ENCODE measurements around the gene ZNF584.
"Not testable (repeated sequence)": the region's sequence is repeated elsewhere in the genome, so short reads cannot be mapped to it uniquely, and the experiment has no call there.

The ZNF584 gene

GRCh38 chr19:58403920-58404478 is 4.5 kb upstream of the ZNF584 start:
- not testable (repeated sequence) for DNase-seq (ENCODE audit: low spot score)

DNA sequence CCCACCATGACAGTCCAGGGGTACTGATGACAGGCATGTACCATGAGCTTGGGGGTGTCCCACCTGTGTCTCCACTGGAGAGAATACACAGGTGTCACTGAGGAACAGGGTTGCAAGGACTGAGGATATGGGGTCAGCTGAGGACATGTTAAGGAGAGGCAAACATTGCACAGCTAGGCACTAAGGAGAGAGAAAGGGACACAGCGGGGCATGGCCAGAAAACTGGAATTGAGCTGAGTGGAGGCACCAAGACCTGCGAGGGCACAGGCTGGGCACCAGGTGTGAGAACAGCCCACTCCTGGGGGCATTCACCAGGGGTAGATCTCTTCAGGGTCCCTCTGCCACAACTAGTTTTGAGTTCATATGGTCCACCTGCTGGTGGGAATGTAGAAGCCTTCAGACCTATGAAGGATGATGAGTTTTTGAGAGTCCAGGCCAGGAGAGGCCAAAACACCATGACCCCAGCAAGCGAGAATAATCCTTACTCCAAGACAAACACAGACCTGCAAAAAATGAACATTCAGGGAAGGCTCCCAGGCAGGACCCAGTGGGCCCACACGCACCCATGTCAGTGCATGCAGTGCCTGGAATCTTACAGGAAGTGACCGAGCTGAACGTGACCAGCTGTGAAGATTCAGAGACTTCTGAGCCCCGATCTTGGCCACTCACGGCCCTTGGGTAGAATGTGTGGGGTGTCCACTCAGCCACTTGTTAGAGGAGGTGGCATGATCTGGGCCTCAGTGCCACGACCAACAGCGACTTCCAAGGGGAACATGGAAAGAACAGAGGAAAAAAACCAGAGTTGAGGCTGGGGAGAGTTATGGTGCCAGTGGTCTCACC is 1.4 kb upstream of the ZNF584 start:
- DNase-seq (ENCODE audit: low spot score), result no peak

DNA sequence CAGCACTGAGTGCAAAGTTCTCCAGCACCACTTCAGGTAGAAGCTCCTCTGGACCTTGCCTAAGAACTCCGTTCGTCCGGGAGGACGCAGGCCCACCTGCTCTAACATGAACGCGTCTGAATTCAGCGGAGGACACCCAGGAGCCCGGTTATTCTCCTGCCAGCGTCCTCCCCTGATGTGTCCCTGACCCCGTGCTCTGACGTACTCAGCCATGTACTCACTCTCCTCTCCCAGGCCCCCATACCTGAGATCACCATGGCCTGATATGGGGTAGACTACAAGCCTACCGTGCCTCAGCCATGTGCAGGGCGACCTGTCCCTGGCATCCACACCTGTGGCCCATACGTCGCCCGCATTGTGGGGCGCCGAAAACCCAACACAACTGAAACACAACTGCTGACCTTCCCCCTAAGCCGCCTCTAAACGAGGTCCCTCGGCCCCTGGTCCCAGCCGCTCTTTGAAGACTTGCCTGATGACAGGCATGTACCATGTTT is 744 bp upstream of the ZNF584 start:
- DNase-seq (ENCODE audit: low spot score), result no peak

GRCh38 chr19:58409010-58409790 is 751 bp downstream of the ZNF584 start:
- no peak for DNase-seq (ENCODE audit: low spot score)

- no peak for DNase-seq (ENCODE audit: low spot score)
Measured at GRCh38 chr19:58416604-58417003, 8.2 kb downstream of the ZNF584 start.

GRCh38 chr19:58417071-58417470 is 8.6 kb downstream of the ZNF584 start:
- no peak for DNase-seq (ENCODE audit: low spot score)

DNA sequence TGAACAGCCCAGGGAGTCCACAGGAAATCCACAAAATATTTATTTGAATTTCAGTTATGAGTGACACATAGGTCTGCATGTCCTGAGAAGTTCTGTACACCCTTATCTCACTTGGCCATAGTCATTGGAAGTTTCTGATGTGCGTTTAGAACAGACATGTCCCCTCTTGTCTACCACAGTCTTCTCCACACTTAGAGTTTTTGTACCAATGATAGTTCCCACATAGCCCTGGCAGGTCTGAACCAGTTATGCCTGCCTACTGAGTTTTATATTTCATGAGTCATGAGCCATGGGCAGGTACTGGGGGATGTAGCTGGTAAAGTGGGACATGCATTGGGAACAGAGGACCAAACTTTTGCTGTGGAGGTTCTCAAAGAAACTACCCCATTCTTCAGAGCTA is 20.2 kb downstream of the ZNF584 start:
- no peak for DNase-seq (ENCODE audit: low spot score)

GRCh38 chr19:58429745-58430144 is 21.3 kb downstream of the ZNF584 start:
- no peak for DNase-seq (ENCODE audit: low spot score)

DNA sequence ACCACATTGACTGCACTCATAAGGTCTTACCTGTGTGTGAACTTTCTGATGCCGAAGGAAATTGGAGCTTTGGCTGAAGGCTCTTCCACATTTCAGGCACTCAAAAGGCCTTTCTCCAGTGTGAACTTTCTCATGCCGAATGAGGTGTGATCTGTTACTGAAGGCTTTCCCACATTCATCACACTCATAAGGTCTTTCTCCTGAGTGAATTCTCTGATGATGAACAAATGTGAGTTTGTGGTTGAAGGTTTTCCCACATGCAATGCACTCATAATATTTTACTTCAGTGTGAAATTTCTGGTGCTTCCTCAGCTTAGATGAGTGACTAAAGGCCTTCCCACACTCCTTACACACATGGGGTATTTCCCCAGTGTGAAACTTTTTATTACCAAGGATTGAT is 25.8 kb downstream of the ZNF584 start:
- no peak for DNase-seq (ENCODE audit: low spot score)

- peak; percentile 99 for DNase-seq (ENCODE audit: low spot score)
Measured at GRCh38 chr19:58439576-58440554, 31.4 kb downstream of the ZNF584 start, which contains the start of gene ZNF132. TSS of gene ZNF132 (minus strand) at chr19:58440153. CDS start at chr19:58439821, 332 bp downstream.

DNA sequence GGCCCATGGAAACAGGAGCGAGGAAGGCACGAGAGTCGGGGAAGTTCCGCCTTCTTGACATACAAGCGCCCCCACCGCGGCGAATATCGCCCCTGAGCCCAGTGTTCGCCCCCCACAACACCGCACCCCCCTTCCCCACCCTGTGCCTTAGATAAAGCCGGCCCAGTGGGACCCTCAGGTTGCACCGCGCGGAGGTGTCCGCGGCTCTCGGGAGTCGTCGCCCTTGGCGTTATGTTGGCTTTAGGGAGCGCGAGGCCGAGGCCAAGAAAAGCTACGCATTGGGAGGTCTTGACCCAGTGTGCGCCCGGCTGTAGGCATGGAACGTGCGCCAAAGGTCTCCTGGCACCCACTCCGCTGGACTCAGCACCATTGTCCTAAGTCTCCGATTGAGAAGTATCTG is 32.1 kb downstream of the ZNF584 start:
- no peak for DNase-seq (ENCODE audit: low spot score)

DNA sequence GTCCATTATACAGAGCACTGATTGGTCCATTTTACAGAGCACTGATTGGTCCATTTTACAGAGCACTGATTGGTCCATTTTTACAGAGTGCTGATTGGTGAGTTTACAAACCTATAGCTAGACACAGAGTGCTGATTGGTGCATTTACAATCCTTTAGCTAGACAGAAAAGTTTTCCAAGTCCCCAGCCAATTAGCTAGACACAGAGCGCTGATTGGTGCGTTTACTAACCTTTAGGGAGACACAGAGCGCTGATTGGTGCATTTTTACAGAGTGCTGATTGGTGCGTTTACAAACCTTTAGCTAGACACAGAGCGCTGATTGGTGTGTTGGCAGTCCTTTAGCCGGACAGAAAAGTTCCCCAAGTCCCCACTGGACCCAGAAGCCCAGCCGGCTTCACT is 34.5 kb downstream of the ZNF584 start:
- not testable (repeated sequence) for DNase-seq (ENCODE audit: low spot score)

- not testable (repeated sequence) for DNase-seq (ENCODE audit: low spot score)
Measured at GRCh38 chr19:58448860-58449259, 40.4 kb downstream of the ZNF584 start.

DNA sequence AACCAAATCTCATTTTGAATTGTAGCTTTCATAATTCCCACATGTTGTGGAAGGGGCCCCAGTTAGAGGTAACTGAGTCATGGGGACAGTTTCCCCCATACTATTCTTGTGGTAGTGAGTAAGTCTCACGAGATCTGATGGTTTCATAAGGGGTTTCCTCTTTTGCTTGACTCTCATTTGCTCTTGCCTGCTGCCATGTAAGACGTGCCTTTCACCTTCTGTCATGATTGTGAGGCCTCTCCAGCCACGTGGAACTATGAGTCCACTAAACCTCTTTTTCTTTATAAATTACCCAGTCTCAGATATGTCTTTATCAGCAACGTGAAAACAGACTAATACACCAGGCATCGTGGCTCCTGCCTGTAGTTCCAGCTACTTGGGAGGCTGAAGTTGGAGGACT is 41.5 kb downstream of the ZNF584 start:
- not testable (repeated sequence) for DNase-seq (ENCODE audit: low spot score)

DNA sequence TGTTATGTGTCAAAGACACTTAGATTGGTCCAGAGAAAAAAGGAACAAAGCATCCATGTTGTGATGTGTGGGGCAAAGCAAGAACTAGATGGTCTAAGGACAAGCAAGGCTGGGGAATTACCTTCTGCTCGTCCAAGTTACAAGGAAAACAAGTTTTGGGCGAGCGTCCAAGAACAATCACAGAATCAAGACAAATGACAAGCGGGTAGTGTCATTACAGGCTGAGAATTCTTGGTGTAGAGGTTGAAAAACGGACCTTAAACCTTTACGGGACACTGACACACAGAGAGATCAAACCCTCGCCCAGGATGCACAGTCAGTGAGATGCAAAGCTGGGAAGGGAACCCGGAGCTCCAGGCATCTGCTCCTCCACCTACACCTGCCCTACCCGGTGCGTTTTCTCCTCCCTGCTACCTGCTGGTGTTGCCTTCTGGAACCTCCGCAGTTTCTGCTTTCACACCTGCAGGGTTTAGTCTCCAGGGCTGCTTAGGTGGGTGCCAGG is 42.5 kb downstream of the ZNF584 start:
- DNase-seq (ENCODE audit: low spot score), result no peak

DNA sequence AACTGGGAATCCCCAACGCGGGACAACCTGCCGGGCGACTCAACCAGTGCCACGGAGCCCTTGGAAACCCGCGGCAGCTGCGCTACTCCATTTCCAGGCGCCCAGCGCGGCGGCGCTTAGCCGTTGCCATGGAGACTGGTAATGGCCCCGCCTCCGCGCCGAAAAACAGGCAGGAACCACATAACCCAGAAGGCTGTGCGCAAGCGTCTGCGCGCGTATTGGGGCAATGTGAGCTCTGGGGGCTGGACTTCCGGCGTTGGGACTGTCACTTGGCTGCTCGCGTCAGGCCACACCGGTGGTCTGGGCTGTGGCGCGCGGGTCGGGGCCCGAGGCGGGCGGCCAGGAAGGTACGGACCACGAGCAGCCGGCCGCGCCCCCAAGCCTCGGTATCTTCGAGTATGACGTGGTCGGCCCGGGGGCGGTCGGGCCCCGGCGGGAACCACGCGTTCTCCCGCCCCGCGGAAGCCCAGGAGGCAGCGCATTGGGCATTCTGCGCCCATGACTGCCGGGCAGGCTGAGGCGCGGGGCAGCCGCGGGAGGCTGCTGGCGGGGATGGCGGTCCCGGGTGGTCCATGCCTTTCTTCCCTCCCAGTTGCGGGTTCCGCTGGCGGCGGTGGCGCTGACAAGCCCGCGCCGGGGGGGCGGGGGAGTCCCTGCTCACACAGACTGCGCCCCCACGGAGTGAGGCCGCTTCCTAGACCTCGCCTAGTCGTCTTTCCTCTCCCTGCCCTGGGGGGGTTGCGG is 43.1 kb downstream of the ZNF584 start, which contains the start of gene ZNF324B:
TSS of gene ZNF324B (plus strand) at position 265 of the 744 bp plus-strand sequence. CDS start 2,080 bp downstream, outside the sequence.
- peak; percentile 93 for DNase-seq (ENCODE audit: low spot score)

- DNase-seq (ENCODE audit: low spot score), result no peak
Measured at GRCh38 chr19:58453743-58454142, 45.3 kb downstream of the ZNF584 start.

GRCh38 chr19:58455306-58455705 is 46.9 kb downstream of the ZNF584 start:
- no peak for DNase-seq (ENCODE audit: low spot score)

DNA sequence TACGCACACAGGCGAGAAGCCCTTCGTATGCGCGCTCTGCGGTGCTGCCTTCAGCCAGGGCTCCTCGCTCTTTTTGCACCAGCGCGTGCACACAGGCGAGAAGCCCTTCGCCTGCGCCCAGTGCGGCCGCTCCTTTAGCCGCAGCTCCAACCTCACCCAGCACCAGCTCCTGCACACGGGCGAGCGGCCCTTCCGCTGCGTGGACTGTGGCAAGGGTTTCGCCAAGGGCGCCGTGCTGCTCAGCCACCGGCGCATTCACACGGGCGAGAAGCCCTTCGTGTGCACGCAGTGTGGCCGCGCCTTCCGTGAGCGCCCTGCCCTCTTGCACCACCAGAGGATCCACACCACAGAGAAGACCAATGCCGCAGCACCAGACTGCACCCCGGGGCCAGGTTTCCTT is 47.7 kb downstream of the ZNF584 start:
- no peak for DNase-seq (ENCODE audit: low spot score)

DNA sequence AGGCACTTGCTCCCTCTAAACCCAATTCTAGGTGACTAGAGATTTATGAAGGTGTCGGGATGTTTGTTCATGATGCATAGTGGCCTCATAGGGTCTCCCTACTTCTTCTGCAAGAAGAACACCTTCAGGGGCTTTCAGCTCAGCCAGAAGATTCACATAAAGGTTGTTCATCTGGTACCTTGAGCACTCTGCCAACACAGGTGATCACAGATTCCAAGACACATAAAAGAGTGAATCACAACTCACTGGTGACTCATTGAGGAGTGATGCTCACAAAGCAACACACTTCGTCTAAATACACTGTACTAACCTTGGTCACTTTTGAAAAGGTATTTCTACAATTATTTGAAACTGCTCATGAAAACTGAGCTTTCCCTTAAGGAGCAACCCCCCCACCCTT is 51.6 kb downstream of the ZNF584 start:
- no peak for DNase-seq (ENCODE audit: low spot score)
